Uterus (tissue), 4 donors: Measurements from ENCODE around the gene LUC7L3. TPM values are rescaled to one million over a fixed set of nuclear protein-coding genes. Genes with fewer than 3 reads are reported as not detected.

Experiments
- DNase-seq, 2 donors: peaks; one replicate each; pipeline ENCODE4 v3.0.0-alpha.2; 2019 to 2020
- H3K27ac ChIP-seq, 2 donors: fragments of 200-600 bp; sonication (generic); 1 replicate in 1 of 2; 2 replicates in 1 of 2; pipeline ENCODE4 v1.5.1; 2016 to 2018
- H3K27me3 ChIP-seq, 2 donors: fragments of 200-600 bp; sonication (generic); one replicate each; pipeline ENCODE4 v1.5.1; 2018 to 2019; ENCODE audit warnings: control low read depth in 1 of 2
- H3K36me3 ChIP-seq, 2 donors: fragments of 200-600 bp; sonication (generic); one replicate each; pipeline ENCODE4 v1.5.1; 2019; ENCODE audit warnings: control low read depth in 1 of 2
- H3K4me1 ChIP-seq, 2 donors: fragments of 200-600 bp; sonication (generic); one replicate each; pipeline ENCODE4 v1.5.1; 2018 to 2019; ENCODE audit warnings: control low read depth in 1 of 2
- H3K4me3 ChIP-seq, 2 donors: fragments of 200-600 bp; sonication (generic); 1 replicate in 1 of 2; 2 replicates in 1 of 2; pipeline ENCODE4 v1.5.1; 2018 to 2019; ENCODE audit warnings: mild to moderate bottlenecking in 1 of 2
- H3K9me3 ChIP-seq, 2 donors: fragments of 200-600 bp; sonication (generic); one replicate each; pipeline ENCODE4 v1.5.1; 2019; ENCODE audit warnings: control low read depth in 1 of 2
- POLR2A ChIP-seq, 2 donors: fragments of 450-650 bp; IDR thresholded peaks; one replicate each; pipeline ENCODE4 v1.6.1; 2016; ENCODE audit warnings: antibody characterized with exemption in 2 of 2, mild to moderate bottlenecking in 1 of 2, moderate library complexity in 1 of 2
- intact Hi-C: fragments of 100-400 bp; cut with DNase I; formaldehyde crosslinking; loops from one replicate; pipeline ENCODE4 v1.15.1; 2023; ENCODE audit warnings: low total_unique reads
- total RNA-seq, 4 donors: library from RNA; depleted of rRNA in 3 of 4; stranded (reverse); fragments of >200 nt in 3 of 4; gene quantifications; one replicate each; pipeline versions ENCODE4 v1.1.0 to v1.2.4, GENCODE V29; 2014 to 2023
- TF ChIP-seq, protein P1 (sequence below), 4 experiments: fragments of 200-600 bp in 2 of 4; fragments of 450-650 bp in 2 of 4; sonication (generic) in 2 of 4; IDR thresholded peaks; one replicate each; pipeline ENCODE4 v1.5.1; 2016 to 2019; ENCODE audit warnings: antibody characterized with exemption in 4 of 4, mild to moderate bottlenecking in 2 of 4, moderate library complexity in 1 of 4
- donor health status: DM: yes; HTN: yes; CAD: no.

Gene LUC7L3
- total RNA-seq, 4 donors from 2014 or later, result 98.1 to 221 (median 163) TPM

GRCh38 chr17:50710650-50711049 is 8.8 kb upstream of the LUC7L3 start:
- DNase-seq, result no peak
- no peaks in the 10 kb centered on the region for H3K36me3 ChIP-seq
- no peak for TF ChIP-seq POLR2A (IDR thresholded peaks at IDR 0.05)
- TF ChIP-seq, protein P1, sequence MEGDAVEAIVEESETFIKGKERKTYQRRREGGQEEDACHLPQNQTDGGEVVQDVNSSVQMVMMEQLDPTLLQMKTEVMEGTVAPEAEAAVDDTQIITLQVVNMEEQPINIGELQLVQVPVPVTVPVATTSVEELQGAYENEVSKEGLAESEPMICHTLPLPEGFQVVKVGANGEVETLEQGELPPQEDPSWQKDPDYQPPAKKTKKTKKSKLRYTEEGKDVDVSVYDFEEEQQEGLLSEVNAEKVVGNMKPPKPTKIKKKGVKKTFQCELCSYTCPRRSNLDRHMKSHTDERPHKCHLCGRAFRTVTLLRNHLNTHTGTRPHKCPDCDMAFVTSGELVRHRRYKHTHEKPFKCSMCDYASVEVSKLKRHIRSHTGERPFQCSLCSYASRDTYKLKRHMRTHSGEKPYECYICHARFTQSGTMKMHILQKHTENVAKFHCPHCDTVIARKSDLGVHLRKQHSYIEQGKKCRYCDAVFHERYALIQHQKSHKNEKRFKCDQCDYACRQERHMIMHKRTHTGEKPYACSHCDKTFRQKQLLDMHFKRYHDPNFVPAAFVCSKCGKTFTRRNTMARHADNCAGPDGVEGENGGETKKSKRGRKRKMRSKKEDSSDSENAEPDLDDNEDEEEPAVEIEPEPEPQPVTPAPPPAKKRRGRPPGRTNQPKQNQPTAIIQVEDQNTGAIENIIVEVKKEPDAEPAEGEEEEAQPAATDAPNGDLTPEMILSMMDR (IDR thresholded peaks at IDR 0.05), result no peak
- no peak overlapping the region for H3K4me3 ChIP-seq
- no peaks in the 10 kb centered on the region for H3K27me3 ChIP-seq
- intact Hi-C loops, result no loop called here
- peak overlapping the region; percentile 26 to 96 for H3K27ac ChIP-seq
- H3K9me3 ChIP-seq, result no peaks in the 10 kb centered on the region
- H3K4me1 ChIP-seq, result peaks cover 8 to 14% of the 10 kb centered on the region in 2 donors

GRCh38 chr17:50712641-50713040 is 6.8 kb upstream of the LUC7L3 start:
- Histone ChIP-seq H3K36me3 (no peaks in the 10 kb centered on the region), H3K4me3 (no peak overlapping the region), H3K27ac (no peak overlapping the region), H3K4me1 (peaks cover 8 to 14% of the 10 kb centered on the region in 2 donors), H3K27me3 (no peaks in the 10 kb centered on the region), H3K9me3 (no peaks in the 10 kb centered on the region)
- DNase-seq, result no peak
- TF ChIP-seq POLR2A (IDR thresholded peaks at IDR 0.05), result no peak
- TF ChIP-seq, protein P1 (IDR thresholded peaks at IDR 0.05), result no peak
- intact Hi-C loops, result no loop called here

- no peaks in the 10 kb centered on the region for H3K36me3 ChIP-seq
- no peaks in the 10 kb centered on the region for H3K4me1 ChIP-seq
- TF ChIP-seq POLR2A (IDR thresholded peaks at IDR 0.05), result no peak
- TF ChIP-seq, protein P1 (IDR thresholded peaks at IDR 0.05), result no peak
- intact Hi-C loops, result no loop called here
- no peak overlapping the region for H3K27ac ChIP-seq
- H3K9me3 ChIP-seq, result no peaks in the 10 kb centered on the region
- no peaks in the 10 kb centered on the region for H3K27me3 ChIP-seq
- DNase-seq, result no peak
- H3K4me3 ChIP-seq, result no peak overlapping the region
These were observed 3.9 kb upstream of the LUC7L3 start for GRCh38 chr17:50715471-50715870.

- intact Hi-C loops, result no loop called here
- peak overlapping the region; percentile 95 to 97 for H3K27ac ChIP-seq
- TF ChIP-seq POLR2A (IDR thresholded peaks at IDR 0.05), result no peak
- TF ChIP-seq, protein P1 (IDR thresholded peaks at IDR 0.05), result no peak
These were observed 756 bp downstream of the LUC7L3 start for GRCh38 chr17:50719924-50720794.

More at GRCh38 chr17:50719924-50720794, 756 bp downstream of the LUC7L3 start:
- H3K27me3 ChIP-seq, result no peaks in the 10 kb centered on the region
- H3K36me3 ChIP-seq, result no peaks in the 10 kb centered on the region
- no peaks in the 10 kb centered on the region for H3K9me3 ChIP-seq
- DNase-seq, result no peak
- H3K4me3 ChIP-seq, result peak overlapping the region; percentile 70 to 85
- H3K4me1 ChIP-seq, result peaks cover 6% of the 10 kb centered on the region in 2 donors
